Left ventricle myocardium inferior (tissue), 1 donor: ENCODE data around the gene IL2RA. TPM values are rescaled to one million over a fixed set of nuclear protein-coding genes. Genes with fewer than 3 reads are reported as not detected.

Experiments used
- DNase-seq: peaks from one replicate; pipeline ENCODE4 v3.0.0-alpha.2; 2020
- H3K27ac ChIP-seq: fragments of 200-600 bp; replicated peaks from 2 replicates; pipeline ENCODE4 v1.8.0; 2021
- H3K27me3 ChIP-seq: fragments of 200-600 bp; 2 replicates; pipeline ENCODE4 v1.8.0; 2021; ENCODE audit warnings: low read depth
- H3K36me3 ChIP-seq: fragments of 200-600 bp; 2 replicates; pipeline ENCODE4 v1.8.0; 2021
- H3K4me1 ChIP-seq: fragments of 200-600 bp; 2 replicates; pipeline ENCODE4 v1.8.0; 2021
- H3K4me3 ChIP-seq: fragments of 200-600 bp; 2 replicates; pipeline ENCODE4 v1.8.0; 2021; ENCODE audit warnings: mild to moderate bottlenecking, moderate library complexity
- H3K9me3 ChIP-seq: fragments of 200-600 bp; replicated peaks from 2 replicates; pipeline ENCODE4 v1.8.0; 2021
- CTCF ChIP-seq: fragments of 200-600 bp; IDR thresholded peaks from 2 replicates; pipeline ENCODE4 v1.8.0; 2021; ENCODE audit warnings: antibody characterized with exemption, mild to moderate bottlenecking, borderline replicate concordance
- intact Hi-C: fragments of 100-400 bp; cut with micrococcal nuclease; formaldehyde crosslinking; loops from one replicate; pipeline ENCODE4 v1.11.0; 2022
- total RNA-seq: library from RNA; stranded (reverse); fragmentation: NEBNext Ultra II Directional; extraction: Animal tissue kit (Norgen Biotek cat#: 25700); gene quantifications from one replicate; pipeline ENCODE4 v1.2.1, GENCODE V29; 2021
- donor health status: DM: no; HTN: yes; CAD: no; lungs with severe emphysema.

Gene IL2RA
- total RNA-seq, 1 donor from 2014 or later, result 2.3 TPM

GRCh38 chr10:6012121-6012905 lies 49.9 kb downstream of the IL2RA start:
- DNase-seq, result no peak
- peaks cover 5% of the 10 kb centered on the region for H3K9me3 ChIP-seq
- H3K27ac ChIP-seq, result no peak overlapping the region
- no peaks in the 10 kb centered on the region for H3K36me3 ChIP-seq
- intact Hi-C loops, result loop anchor here (5.0 to 10.0 kb wide), 2 partner anchors 75 to 392 kb away; partner anchors contain the start of gene RBM17
- H3K27me3 ChIP-seq, result no peaks in the 10 kb centered on the region
- no peak overlapping the region for H3K4me3 ChIP-seq
- no peak for TF ChIP-seq CTCF
- H3K4me1 ChIP-seq, result no peaks in the 10 kb centered on the region

- no peaks in the 10 kb centered on the region for H3K36me3 ChIP-seq
- peaks cover 12% of the 10 kb centered on the region for H3K9me3 ChIP-seq
- no peak for TF ChIP-seq CTCF
- intact Hi-C loops, result loop anchor here (5.0 to 10.0 kb wide), 2 partner anchors 76 to 393 kb away; partner anchors contain the start of gene RBM17
- no peaks in the 10 kb centered on the region for H3K27me3 ChIP-seq
- H3K27ac ChIP-seq, result no peak overlapping the region
- H3K4me3 ChIP-seq, result no peak overlapping the region
- no peak for DNase-seq
- H3K4me1 ChIP-seq, result no peaks in the 10 kb centered on the region
Measured at GRCh38 chr10:6011558-6011957, 50.6 kb downstream of the IL2RA start.

GRCh38 chr10:6010569-6010968 lies 51.6 kb downstream of the IL2RA start:
- no peaks in the 10 kb centered on the region for H3K27me3 ChIP-seq
- no peak overlapping the region for H3K27ac ChIP-seq
- H3K9me3 ChIP-seq, result peaks cover 12% of the 10 kb centered on the region
- H3K4me1 ChIP-seq, result no peaks in the 10 kb centered on the region
- intact Hi-C loops, result loop anchor here (5.0 to 10.0 kb wide), 2 partner anchors 77 to 394 kb away; partner anchors contain the start of gene RBM17
- no peak for DNase-seq
- no peak for TF ChIP-seq CTCF
- no peaks in the 10 kb centered on the region for H3K36me3 ChIP-seq
- no peak overlapping the region for H3K4me3 ChIP-seq

- Histone ChIP-seq H3K27me3 (no peaks in the 10 kb centered on the region), H3K27ac (no peak overlapping the region), H3K4me3 (no peak overlapping the region), H3K36me3 (no peaks in the 10 kb centered on the region), H3K4me1 (no peaks in the 10 kb centered on the region), H3K9me3 (peaks cover 12% of the 10 kb centered on the region)
- no peak for DNase-seq
- intact Hi-C loops, result loop anchor here (5.0 to 10.0 kb wide), 2 partner anchors 77 to 395 kb away; partner anchors contain the start of gene RBM17
- no peak for TF ChIP-seq CTCF
Measured at GRCh38 chr10:6009961-6010360, 52.2 kb downstream of the IL2RA start.

- Histone ChIP-seq H3K36me3 (no peaks in the 10 kb centered on the region), H3K4me3 (peak overlapping the region; percentile 45), H3K4me1 (no peaks in the 10 kb centered on the region), H3K27me3 (no peaks in the 10 kb centered on the region), H3K9me3 (peaks cover 12% of the 10 kb centered on the region), H3K27ac (peak overlapping the region; percentile 73)
- TF ChIP-seq CTCF, result no peak
- intact Hi-C loops, result no loop called here
- no peak for DNase-seq
Measured at GRCh38 chr10:6009150-6009549, 53.0 kb downstream of the IL2RA start.
